ENCODE data around the gene PRKCD. TPM values are rescaled to one million over a fixed set of nuclear protein-coding genes. Genes with fewer than 3 reads are reported as not detected.

Gene PRKCD
- total RNA-seq, 4 donors from 2014 or later: 27.9 to 31.3 (median 29.3) TPM

GRCh38 chr3:53225651-53226050 lies 64.6 kb downstream of the PRKCD start:
- Histone ChIP-seq H3K4me1 (no peaks in the 10 kb centered on the region), H3K9me3 (no peaks in the 10 kb centered on the region), H3K27me3 (no peaks in the 10 kb centered on the region), H3K4me3 (no peak overlapping the region), H3K36me3 (peaks cover 77% of the 10 kb centered on the region), H3K27ac (no peak overlapping the region)
- no peak for DNase-seq (ENCODE audit: low spot score in 2 of 2)
- WGBS: 79% methylated on average over 6 of the region's 7 CpGs
- TF ChIP-seq POLR2A (IDR thresholded peaks at IDR 0.05) (no peak), CTCF (IDR thresholded peaks at IDR 0.05) (no peak), EP300 (IDR thresholded peaks at IDR 0.05) (no peak), POLR2AphosphoS5 (IDR thresholded peaks at IDR 0.05) (no peak)

DNA sequence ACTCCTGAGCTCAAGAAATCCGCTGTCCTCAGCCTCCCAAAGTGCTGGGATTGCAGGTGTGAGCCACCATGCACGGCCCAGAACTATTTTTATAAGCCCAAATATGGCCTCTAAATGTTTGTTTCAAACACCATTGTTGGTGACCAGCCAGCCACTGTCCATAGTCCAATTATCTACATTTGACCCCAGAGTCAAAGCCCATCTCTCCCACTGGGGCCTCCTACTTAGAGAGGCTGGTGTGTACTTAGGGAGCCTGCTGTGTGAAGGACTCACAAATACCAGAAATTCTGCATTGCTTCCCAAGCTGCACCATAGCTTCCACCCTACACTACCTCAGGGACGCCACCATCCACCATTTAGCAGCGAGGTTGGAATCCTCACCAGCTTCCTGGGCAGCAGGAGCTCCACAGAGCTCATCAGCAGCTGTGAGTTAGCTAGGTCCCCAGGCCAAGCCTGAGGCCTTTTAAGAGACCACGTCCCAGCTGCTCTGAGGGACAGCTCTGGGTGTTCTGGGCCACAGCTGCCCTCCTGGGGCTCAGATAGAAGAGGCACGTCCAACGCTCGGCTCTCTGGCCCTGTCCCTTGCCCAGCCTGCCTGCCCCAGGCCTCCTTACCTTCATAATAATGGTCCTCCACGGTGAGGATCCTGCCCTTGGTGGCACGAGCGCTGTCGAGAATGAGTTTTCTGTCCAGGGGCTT lies 65.3 kb downstream of the PRKCD start:
- DNase-seq (ENCODE audit: low spot score in 2 of 2): no peak
- Histone ChIP-seq H3K27me3 (no peaks in the 10 kb centered on the region), H3K4me1 (no peaks in the 10 kb centered on the region), H3K9me3 (no peaks in the 10 kb centered on the region), H3K4me3 (no peak overlapping the region), H3K36me3 (peaks cover 83% of the 10 kb centered on the region), H3K27ac (no peak overlapping the region)
- 91% methylated on average over 12 of the region's 12 CpGs for WGBS
- TF ChIP-seq POLR2AphosphoS5 (IDR thresholded peaks at IDR 0.05) (no peak), POLR2A (IDR thresholded peaks at IDR 0.05) (no peak), EP300 (IDR thresholded peaks at IDR 0.05) (no peak), CTCF (IDR thresholded peaks at IDR 0.05) (no peak)

DNA sequence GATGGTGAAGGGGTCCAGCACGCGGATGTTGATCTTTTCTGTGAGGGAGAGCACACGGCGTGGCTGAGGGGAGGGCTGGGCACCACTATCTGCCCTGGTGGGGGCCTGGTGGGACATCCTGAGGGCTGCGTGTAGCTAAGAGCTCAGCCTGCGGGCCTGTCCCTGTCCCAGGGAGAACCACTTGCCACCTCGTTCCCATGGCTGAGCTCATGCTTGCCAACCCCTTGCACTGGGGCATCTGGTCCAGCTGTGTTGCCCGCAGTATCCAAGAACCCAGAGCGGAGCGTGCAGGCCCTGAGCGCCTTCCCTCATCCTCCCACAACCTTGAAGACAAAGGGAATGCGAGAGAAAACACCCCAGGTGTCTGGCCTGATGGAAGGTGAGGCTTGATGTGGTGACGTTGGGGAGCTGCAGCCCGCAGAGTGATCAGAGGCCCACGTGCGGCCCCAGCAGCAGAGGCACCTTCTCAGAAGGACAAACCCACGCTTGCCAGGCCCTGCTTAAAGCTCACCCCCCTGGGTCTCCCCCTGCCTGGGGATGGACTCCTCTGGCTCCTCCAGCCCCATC lies 65.9 kb downstream of the PRKCD start:
- Histone ChIP-seq H3K9me3 (no peaks in the 10 kb centered on the region), H3K27me3 (no peaks in the 10 kb centered on the region), H3K27ac (no peak overlapping the region), H3K4me3 (no peak overlapping the region), H3K4me1 (no peaks in the 10 kb centered on the region), H3K36me3 (peaks cover 89% of the 10 kb centered on the region)
- WGBS: 97% methylated on average over 15 of the region's 17 CpGs
- TF ChIP-seq POLR2A (IDR thresholded peaks at IDR 0.05) (no peak), EP300 (IDR thresholded peaks at IDR 0.05) (no peak), CTCF (IDR thresholded peaks at IDR 0.05) (no peak), POLR2AphosphoS5 (IDR thresholded peaks at IDR 0.05) (no peak)
- DNase-seq (ENCODE audit: low spot score in 2 of 2): no peak

DNA sequence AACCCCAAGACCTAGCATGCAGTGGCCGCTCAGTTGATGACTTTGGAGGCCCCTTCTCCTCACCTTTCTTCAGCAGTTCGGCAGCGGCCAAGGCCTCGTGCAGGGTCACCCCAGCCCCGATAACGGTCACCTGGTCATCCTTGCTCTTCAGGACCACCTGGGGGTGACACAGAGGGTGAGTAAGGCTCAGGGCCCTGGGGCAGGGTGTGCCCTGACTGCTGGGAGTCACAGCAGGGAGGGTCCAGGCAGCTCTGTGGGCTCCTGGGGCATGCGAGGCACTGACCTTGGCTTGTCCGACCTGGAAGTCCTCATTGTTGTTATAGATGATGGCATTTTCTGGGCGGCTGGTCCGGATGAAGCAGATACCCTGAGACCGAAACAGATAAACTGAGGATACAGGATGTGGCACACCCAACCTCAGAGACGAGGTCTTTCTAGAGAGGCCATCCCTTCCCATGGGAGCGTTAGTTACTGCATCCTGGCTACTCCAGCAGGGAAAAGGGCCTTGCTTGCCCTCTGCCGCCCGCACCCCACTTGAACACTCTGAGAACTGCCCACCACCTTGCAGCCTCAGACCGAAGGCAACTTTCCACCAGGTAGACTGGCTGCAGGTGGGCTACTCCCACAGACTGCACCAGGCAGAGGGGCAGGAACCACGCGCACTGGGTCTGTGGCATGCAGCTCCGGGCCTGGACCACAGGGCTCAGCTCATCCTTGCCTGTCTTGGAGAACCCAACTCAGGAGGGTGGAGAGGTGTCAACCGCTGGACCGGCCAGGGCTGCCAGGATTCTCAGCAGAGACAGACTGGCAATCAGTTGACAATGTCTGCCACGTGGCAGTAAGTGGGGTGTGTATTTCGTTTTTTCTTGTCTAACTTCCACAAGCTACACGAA lies 67.2 kb downstream of the PRKCD start:
- Histone ChIP-seq H3K4me3 (no peak overlapping the region), H3K27me3 (no peaks in the 10 kb centered on the region), H3K4me1 (no peaks in the 10 kb centered on the region), H3K9me3 (no peaks in the 10 kb centered on the region), H3K36me3 (peaks cover 99% of the 10 kb centered on the region), H3K27ac (no peak overlapping the region)
- WGBS: 82% methylated on average over 18 of the region's 24 CpGs
- no peak for DNase-seq (ENCODE audit: low spot score in 2 of 2)
- TF ChIP-seq EP300 (IDR thresholded peaks at IDR 0.05): no peak
- no peak for TF ChIP-seq CTCF (IDR thresholded peaks at IDR 0.05)
- no peak for TF ChIP-seq POLR2A (IDR thresholded peaks at IDR 0.05)
- no peak for TF ChIP-seq POLR2AphosphoS5 (IDR thresholded peaks at IDR 0.05)

- H3K9me3 ChIP-seq: no peaks in the 10 kb centered on the region
- TF ChIP-seq CTCF (IDR thresholded peaks at IDR 0.05): no peak
- no peak for TF ChIP-seq POLR2AphosphoS5 (IDR thresholded peaks at IDR 0.05)
- no peak for TF ChIP-seq EP300 (IDR thresholded peaks at IDR 0.05)
- no peak for TF ChIP-seq POLR2A (IDR thresholded peaks at IDR 0.05)
- H3K4me1 ChIP-seq: no peaks in the 10 kb centered on the region
- WGBS: 96% methylated on average over 13 of the region's 14 CpGs
- H3K27me3 ChIP-seq: no peaks in the 10 kb centered on the region
- no peak for DNase-seq (ENCODE audit: low spot score in 2 of 2)
- H3K4me3 ChIP-seq: no peak overlapping the region
- peaks cover 99% of the 10 kb centered on the region for H3K36me3 ChIP-seq
- H3K27ac ChIP-seq: no peak overlapping the region
These were observed 68.2 kb downstream of the PRKCD start for GRCh38 chr3:53229171-53229570.
